Stomach (tissue), 4 donors: ENCODE data around the gene CCT6A.
"Not testable (repeated sequence)": the region's sequence is repeated elsewhere in the genome, so short reads cannot be mapped to it uniquely, and the experiment has no call there.

Experiments used
- CTCF ChIP-seq, 7 experiments: fragments of 450-650 bp in 4 of 7; fragments of 200-600 bp in 3 of 7; sonication (generic) in 3 of 7; IDR thresholded peaks; one replicate each; pipeline ENCODE4 v1.5.1; 2016 to 2019; ENCODE audit warnings: antibody characterized with exemption in 7 of 7, control low read depth in 2 of 7, mild to moderate bottlenecking in 1 of 7
- POLR2A ChIP-seq, 4 donors: fragments of 450-650 bp; IDR thresholded peaks; one replicate each; pipeline ENCODE4 v1.6.1; 2016; ENCODE audit warnings: antibody characterized with exemption in 4 of 4, control low read depth in 2 of 4, mild to moderate bottlenecking in 1 of 4, moderate library complexity in 1 of 4

GRCh38 chr7:56112244-56112643 lies 60.7 kb downstream of the CCT6A start:
- not testable (repeated sequence) for TF ChIP-seq CTCF, POLR2A (IDR thresholded peaks at IDR 0.05)
